HepG2 (cell line): ENCODE results near the gene WDR73. TPM values are rescaled to one million over a fixed set of nuclear protein-coding genes. Genes with fewer than 3 reads are reported as not detected.
A peak's percentile ranks its signal among the peaks of the same experiment; 100 is the strongest.

Experiments
- ATAC-seq: fragments of 200-7000 bp; cut with Tn5 transposase; 3 replicates; pipeline ENCODE4 v1.9.1; 2020; ENCODE audit warnings: mild to moderate bottlenecking, moderate library complexity
- BruUV-seq: library from RNA; stranded (reverse); fragments of 400-500 nt; replicated peaks from 2 replicates; lab custom pipeline; 2021; lab: Mats Ljungman, UMichigan
- CTCF ChIA-PET: fragments of 300-600 bp; formaldehyde crosslinking; extraction: SDS; loops from one replicate; lab custom pipeline; 2021; ENCODE audit warnings: low total read pairs, inconsistent platforms, low intra/inter-chr PET ratio; lab: Yijun Ruan, JAX
- POLR2A ChIA-PET: fragments of 350-600 bp; sonication (Branson Sonifier 250); formaldehyde crosslinking; loops from one replicate; lab custom pipeline; 2020; ENCODE audit warnings: antibody characterized with exemption, inconsistent platforms; lab: Yijun Ruan, JAX
- DNase-seq: peaks from one replicate; pipeline ENCODE4 v3.0.0-alpha.2; 2015; ENCODE audit warnings: low spot score
- FAIRE-seq: peaks from 3 replicates; lab custom pipeline; 2011; peaks lifted over from hg19 to GRCh38; lab: Jason Lieb, UNC
- H2AFZ ChIP-seq: one replicate; pipeline ENCODE4 v1.6.1; 2011; ENCODE audit warnings: low read length, inconsistent platforms
- H3K27ac ChIP-seq: fragments of 300-600 bp; 3 replicates; pipeline ENCODE4 v1.8.0; 2011; ENCODE audit warnings: mixed run types, mild to moderate bottlenecking, mixed read lengths, low read length, inconsistent platforms; ENCODE audit not compliant: insufficient read depth; ENCODE audit errors: extremely low read length
- H3K27me3 ChIP-seq, 2 experiments: fragments of 200-600 bp in 1 of 2; 2 replicates in 1 of 2; 3 replicates in 1 of 2; pipeline versions ENCODE4 v1.6.0 to v1.8.0; 2011; ENCODE audit warnings: low read length in 2 of 2, mild to moderate bottlenecking in 2 of 2, moderate library complexity in 2 of 2, inconsistent platforms in 1 of 2; ENCODE audit not compliant: insufficient read depth in 2 of 2, control insufficient read depth in 1 of 2
- H3K36me3 ChIP-seq, 2 experiments: fragments of 200-600 bp in 1 of 2; replicated peaks in 1 of 2; 2 replicates in 1 of 2; 3 replicates in 1 of 2; pipeline versions ENCODE4 v1.5.1 to v1.8.0; 2011; ENCODE audit warnings: low read length in 2 of 2, inconsistent platforms in 1 of 2; ENCODE audit not compliant: insufficient read depth in 2 of 2, control insufficient read depth in 1 of 2
- H3K4me1 ChIP-seq: 2 replicates; pipeline ENCODE4 v1.5.1; 2012; ENCODE audit warnings: low read length, inconsistent platforms; ENCODE audit not compliant: insufficient read depth
- H3K4me2 ChIP-seq: 2 replicates; pipeline ENCODE4 v1.6.0; 2011; ENCODE audit warnings: low read depth, low read length, inconsistent platforms
- H3K4me3 ChIP-seq, 3 experiments: fragments of 200-600 bp in 1 of 3; sonication (generic), shearing (Covaris generic) in 1 of 3; replicated peaks in 1 of 3; 2 replicates each; pipeline ENCODE4 v1.5.1; 2011 to 2016; ENCODE audit warnings: low read length in 3 of 3, inconsistent platforms in 2 of 3, low read depth in 2 of 3, mild to moderate bottlenecking in 2 of 3, control low read depth in 1 of 3, mixed read lengths in 1 of 3; ENCODE audit not compliant: insufficient read depth in 1 of 3
- H3K79me2 ChIP-seq: one replicate; pipeline ENCODE4 v1.6.1; 2011; ENCODE audit warnings: low read length, inconsistent platforms; ENCODE audit not compliant: insufficient read depth
- H3K9ac ChIP-seq: 2 replicates; pipeline ENCODE4 v1.6.0; 2011; ENCODE audit warnings: mild to moderate bottlenecking, low read depth, low read length, inconsistent platforms; ENCODE audit not compliant: insufficient read depth
- H3K9me3 ChIP-seq: 2 replicates; pipeline ENCODE4 v1.5.1; 2012; ENCODE audit warnings: mild to moderate bottlenecking, low read length
- H4K20me1 ChIP-seq: 2 replicates; pipeline ENCODE4 v1.6.0; 2011; ENCODE audit warnings: inconsistent platforms, mild to moderate bottlenecking, low read length, moderate library complexity; ENCODE audit not compliant: insufficient read depth
- CCDC6 ChIP-seq: sonication (generic); formaldehyde crosslinking; IDR thresholded peaks from 2 replicates; pipeline ENCODE4 v1.8.1; 2022; ENCODE audit warnings: mild to moderate bottlenecking, missing genetic modification reagents, moderate library complexity
- HNF4G ChIP-seq, 2 experiments: sonication (generic) in 1 of 2; formaldehyde crosslinking in 1 of 2; IDR thresholded peaks; 2 replicates each; pipeline versions ENCODE4 v1.4.0 to v1.6.1; 2011 to 2020; ENCODE audit warnings: borderline replicate concordance in 2 of 2, low read depth in 2 of 2, mild to moderate bottlenecking in 2 of 2, low read length in 1 of 2, missing genetic modification reagents in 1 of 2, moderate library complexity in 1 of 2
- JUND ChIP-seq: sonication (generic); formaldehyde crosslinking; IDR thresholded peaks from 2 replicates; pipeline ENCODE4 v1.8.0; 2022; ENCODE audit warnings: mild to moderate bottlenecking, missing genetic modification reagents
- WGBS: methylation state at CpG from one replicate; pipeline ENCODE4 v1.1.6; 2017; ENCODE audit warnings: low lambda C conversion rate; 5-methylcytosine and 5-hydroxymethylcytosine counted together
- in situ Hi-C: cut with HindIII; loops from 2 replicates; pipeline ENCODE4 v1.10.0; 2017; ENCODE audit warnings: low pct_unique_long_range_greater_than_20kb; ENCODE audit not compliant: extremely low pct_ligation_motif_present
- intact Hi-C: fragments of 100-400 bp; cut with micrococcal nuclease; formaldehyde crosslinking; loops from one replicate; pipeline ENCODE4 v1.10.0; 2022; ENCODE audit not compliant: unreplicated experiment
- polyA plus RNA-seq, 8 experiments: library from polyadenylated mRNA; depleted of rRNA in 3 of 8; stranded (reverse) in 7 of 8; unstranded in 1 of 8; fragments of >200 nt; fragmentation: Illumina TruSeq in 4 of 8; extraction: Trizol in 4 of 8; gene quantifications; 2 replicates each; pipeline versions ENCODE4 v1.2.1 to v1.2.3, GENCODE V29; 2011 to 2016; ENCODE audit warnings: low read depth in 4 of 8, missing spikeins in 1 of 8, mixed read lengths in 1 of 8; ENCODE audit not compliant: insufficient read depth in 1 of 8
- total RNA-seq, 5 experiments: library from RNA; depleted of rRNA; stranded (reverse); fragments of >200 nt; fragmentation: Illumina TruSeq; extraction: Trizol; gene quantifications; 2 replicates each; pipeline ENCODE4 v1.2.3, GENCODE V29; 2016; ENCODE audit warnings: low read depth in 1 of 5

The WDR73 gene
- total and polyA plus RNA-seq, 2 of the 13 experiments (the other 11 are each of a cell fraction or from before 2014, with no cell fraction given), result 20.0 to 35.5 TPM

DNA sequence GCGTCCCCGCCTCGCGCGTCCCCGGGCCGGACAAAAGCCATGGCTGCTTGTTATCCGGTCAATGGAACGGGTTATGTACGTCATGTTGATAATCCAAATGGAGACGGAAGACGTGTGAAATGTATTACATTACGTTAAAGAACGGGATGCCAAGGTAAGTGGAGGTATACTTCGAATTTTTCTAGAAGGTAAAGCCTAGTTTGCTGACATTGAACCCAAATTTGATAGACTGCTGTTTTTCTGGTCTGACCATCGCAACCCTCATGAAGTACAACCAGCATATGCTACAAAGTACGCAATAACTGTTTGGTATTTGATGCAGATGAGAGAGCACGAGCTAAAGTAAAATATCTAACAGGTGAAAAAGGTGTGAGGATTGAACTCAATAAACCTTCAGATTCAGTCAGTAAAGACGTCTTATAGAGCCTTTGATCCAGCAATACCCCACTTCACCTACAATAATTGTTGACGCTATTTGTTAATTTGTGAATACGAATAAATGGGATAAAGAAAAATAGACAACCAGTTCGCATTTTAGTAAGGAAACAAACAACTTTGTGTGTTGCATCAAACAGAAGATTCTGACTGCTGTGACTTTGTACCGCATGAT is 19.8 kb downstream of the WDR73 start:
- TF ChIP-seq HNF4G (IDR thresholded peaks at IDR 0.05; ENCODE audit: borderline replicate concordance, low read depth, low read length) (no peak), HNF4G (CRISPR knock-in tag; IDR thresholded peaks at IDR 0.05; ENCODE audit: borderline replicate concordance, low read depth) (peak; percentile 6; the same call in 1 of the 2 replicates), JUND (CRISPR knock-in tag) (no peak), CCDC6 (CRISPR knock-in tag) (peak; percentile 61)
- H3K9ac ChIP-seq, result peak overlapping the region; percentile 68; the same call in 1 of the 2 replicates
- no peaks in the 10 kb centered on the region; a peak in 1 of 5 replicates for H3K27me3 ChIP-seq
- no peak overlapping the region for H3K27ac ChIP-seq
- peaks cover 7% of the 10 kb centered on the region in 2 experiments; a peak in 4 of 5 replicates for H3K36me3 ChIP-seq
- no peaks in the 10 kb centered on the region for H3K9me3 ChIP-seq
- ChIA-PET CTCF (interaction anchor here (1.3 kb wide), 1 partner anchor 35 kb away, joined by 4 read pairs; no protein-coding TSS in a partner anchor), POLR2A (interaction anchor here (0.7 to 6.4 kb wide), 8 partner anchors 8 to 34 kb away, joined by 3 to 47 read pairs (median 4); partner anchors contain the start of genes WDR73 and ZSCAN2)
- peaks cover 42% of the 10 kb centered on the region for H3K4me1 ChIP-seq
- ATAC-seq (no peak), FAIRE-seq (no peak), DNase-seq (no peak)
- peaks cover 22% of the 10 kb centered on the region for H4K20me1 ChIP-seq
- H2AFZ ChIP-seq, result no peak overlapping the region
- no TSS peak for BruUV-seq
- in situ Hi-C loops, result no loop called here
- intact Hi-C loops, result no loop called here
- peaks cover 13% of the 10 kb centered on the region for H3K79me2 ChIP-seq
- peak overlapping the region; percentile 93 for H3K4me2 ChIP-seq
- WGBS, result 64% methylated on average over 16 of the region's 23 CpGs
- H3K4me3 ChIP-seq, result peak overlapping the region; percentile 67 to 83 (median 68); a peak in 5 of 6 replicates
